ENCODE data around the gene VIPAS39.

VIPAS39 gene

GRCh38 chr14:77457522-77458248, at the start of gene VIPAS39, which contains the start of gene AHSA1:
VIPAS39 (minus strand) TSS chr14:77457601; CDS start chr14:77454102, 3,499 bp downstream.
AHSA1 (plus strand) TSS chr14:77458093; CDS start chr14:77458190, 97 bp downstream.
- peak; percentile 99 for DNase-seq (ENCODE audit: low read depth)

- no peak for DNase-seq (ENCODE audit: low read depth)
These were observed 47.6 kb upstream of the VIPAS39 start for GRCh38 chr14:77505031-77505430.

- DNase-seq (ENCODE audit: low read depth): no peak
These were observed 45.7 kb upstream of the VIPAS39 start for GRCh38 chr14:77503138-77503537.

- no peak for DNase-seq (ENCODE audit: low read depth)
These were observed 44.8 kb upstream of the VIPAS39 start for GRCh38 chr14:77502109-77502782.

GRCh38 chr14:77498984-77499527, 41.7 kb upstream of the VIPAS39 start:
- DNase-seq (ENCODE audit: low read depth): no peak

- DNase-seq (ENCODE audit: low read depth): no peak
These were observed 40.9 kb upstream of the VIPAS39 start, which contains the start of gene ISM2 for GRCh38 chr14:77498120-77498979. ISM2 (minus strand) TSS chr14:77498816; CDS start chr14:77498793, 23 bp downstream.

DNA sequence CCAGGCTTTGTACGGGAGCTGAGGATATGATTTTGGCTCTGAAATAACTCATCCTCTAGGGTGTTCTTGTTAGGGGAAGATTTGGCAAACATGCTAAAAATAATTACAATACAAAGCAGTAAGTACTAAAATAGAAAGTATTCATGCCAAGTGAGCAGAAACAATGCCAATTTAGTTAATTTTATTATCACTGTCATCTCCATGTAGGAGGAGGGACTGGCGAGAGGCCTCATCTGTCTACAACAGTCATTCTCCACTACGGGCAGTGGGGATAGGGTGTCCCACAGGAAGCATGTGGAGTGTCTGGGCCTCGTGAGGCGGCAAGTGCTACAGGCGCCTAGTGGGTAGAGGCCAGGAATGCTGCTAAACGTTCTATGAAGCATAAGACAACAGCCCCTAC, 37.9 kb upstream of the VIPAS39 start:
- DNase-seq (ENCODE audit: low read depth): no peak

- DNase-seq (ENCODE audit: low read depth): no peak
These were observed 33.7 kb upstream of the VIPAS39 start for GRCh38 chr14:77491056-77491455.

DNA sequence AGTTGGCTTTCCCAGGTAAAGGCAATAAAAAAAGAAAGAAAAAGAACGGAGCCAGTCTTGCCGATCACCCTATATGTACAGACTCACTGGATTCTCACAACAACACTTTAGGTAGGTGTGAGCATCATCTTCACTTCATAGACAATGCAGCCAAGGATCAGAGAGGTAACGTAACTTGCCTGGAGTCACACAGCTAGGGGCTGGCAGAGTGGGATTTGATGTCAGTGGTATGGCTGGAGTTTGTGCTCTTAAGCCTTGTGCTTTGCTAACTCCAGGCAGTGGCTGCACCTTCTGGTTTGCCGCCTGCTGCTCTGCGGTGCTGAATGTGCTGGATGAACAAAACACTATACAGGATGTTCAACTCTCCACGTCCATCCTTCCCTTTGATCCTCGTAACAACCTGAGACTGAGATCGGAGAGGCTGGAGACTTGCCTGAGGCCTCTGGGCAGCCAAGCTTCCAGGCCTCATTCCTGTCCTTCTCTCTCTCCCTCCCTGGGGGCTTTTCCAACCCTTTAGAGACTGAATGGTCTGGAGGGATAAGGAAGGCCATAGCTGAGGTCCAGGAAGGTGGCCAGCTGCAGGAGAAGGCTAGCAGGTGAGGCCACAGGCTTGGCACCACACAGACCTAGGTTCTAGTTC, 33.1 kb upstream of the VIPAS39 start:
- no peak for DNase-seq (ENCODE audit: low read depth)

DNA sequence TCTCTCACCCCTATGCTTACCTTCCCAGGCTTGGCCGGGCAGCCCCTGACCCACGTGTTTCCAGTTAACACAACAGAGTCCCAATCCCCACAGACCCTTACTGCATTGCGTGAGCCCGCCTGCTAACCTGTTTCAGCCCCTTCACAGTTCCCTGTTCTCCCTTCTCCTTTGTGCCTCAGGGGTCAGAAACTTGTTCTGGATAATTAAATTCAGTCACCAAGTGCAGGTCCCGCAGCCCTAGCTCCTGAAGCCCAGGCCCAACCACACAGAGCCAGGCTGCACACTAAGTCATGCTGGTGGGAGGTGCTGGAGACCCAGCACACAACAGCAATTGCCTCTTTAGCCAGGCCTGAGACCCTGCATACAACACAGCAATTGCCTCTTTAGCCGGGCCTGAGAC, 31.6 kb upstream of the VIPAS39 start:
- no peak for DNase-seq (ENCODE audit: low read depth)

GRCh38 chr14:77488558-77488957, 31.2 kb upstream of the VIPAS39 start:
- DNase-seq (ENCODE audit: low read depth): no peak

DNA sequence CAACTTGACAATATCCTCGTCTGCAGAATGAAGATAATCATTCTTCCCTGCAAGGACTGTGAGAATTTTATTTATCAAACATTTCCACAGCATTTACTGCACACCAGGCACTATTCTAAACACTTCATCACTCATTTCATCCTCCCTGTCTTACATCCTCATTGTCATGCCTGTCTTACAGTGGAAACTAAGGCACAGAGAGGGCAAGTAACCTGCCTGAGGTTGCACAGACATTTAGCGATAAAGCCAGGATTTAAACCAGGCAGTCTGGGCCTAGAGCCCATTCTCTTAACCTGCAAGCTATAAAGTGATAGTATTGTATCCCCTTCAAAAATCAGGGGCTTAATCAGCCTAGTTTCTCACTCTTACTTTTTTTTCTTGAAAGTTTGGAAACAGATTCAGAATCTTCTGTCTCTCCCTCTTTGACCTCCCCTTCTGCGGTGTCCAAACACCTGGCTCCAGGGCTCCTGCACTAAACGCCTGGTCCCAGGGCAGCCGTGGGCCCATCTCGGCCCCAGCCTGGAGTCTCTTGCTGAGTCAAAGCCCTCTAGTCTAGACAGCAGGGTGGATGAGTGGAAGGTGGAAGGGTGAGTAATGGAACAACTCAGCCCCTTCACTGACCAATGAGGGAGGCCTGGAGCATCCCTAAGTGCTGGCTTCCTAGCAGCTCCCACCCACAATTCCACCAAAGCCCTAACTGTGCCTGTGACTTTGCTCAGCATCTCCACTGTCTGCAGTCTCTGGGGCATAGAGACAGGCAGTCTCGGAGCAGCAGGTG, 28.7 kb upstream of the VIPAS39 start:
- DNase-seq (ENCODE audit: low read depth): peak; percentile 61

DNA sequence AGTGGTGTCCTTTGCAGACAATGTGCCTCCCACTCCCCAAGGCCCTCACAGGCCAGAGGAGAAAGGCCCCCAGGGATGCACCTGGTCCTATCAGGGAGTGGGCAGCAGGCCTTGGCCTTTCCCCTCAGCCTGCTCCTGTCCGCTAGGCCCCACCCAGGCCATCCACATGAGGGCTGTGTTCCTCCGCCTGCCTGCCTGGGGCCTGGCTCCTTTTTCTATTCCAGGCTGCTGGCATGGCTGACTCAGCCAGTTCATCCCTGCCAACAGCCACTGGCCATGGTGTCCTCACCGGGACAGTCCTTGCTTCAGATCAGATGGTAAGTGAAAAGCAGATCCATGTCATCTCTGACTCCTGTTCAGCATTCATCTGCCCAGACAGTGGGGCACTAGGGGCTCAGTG, 27.9 kb upstream of the VIPAS39 start:
- no peak for DNase-seq (ENCODE audit: low read depth)

DNA sequence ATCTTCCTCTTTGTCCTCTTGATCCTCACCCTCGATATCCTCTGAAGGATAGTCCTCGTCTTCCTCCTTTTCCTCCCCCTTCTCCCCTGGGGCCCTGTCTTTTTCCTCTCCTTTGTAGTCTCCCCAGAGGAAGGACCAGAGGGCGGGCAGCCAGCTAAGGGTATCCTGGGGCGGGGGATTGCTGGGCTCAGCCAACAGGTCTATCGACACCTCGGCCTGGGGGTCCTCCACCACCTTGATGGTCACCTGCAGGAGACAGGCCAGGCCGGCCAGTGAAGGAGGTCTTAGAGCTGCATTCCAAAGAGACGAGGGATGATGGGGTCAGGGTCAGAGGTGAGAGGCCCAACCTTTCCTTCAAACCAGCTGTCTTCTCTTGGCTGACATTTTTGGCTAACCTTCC, 25.0 kb upstream of the VIPAS39 start:
- DNase-seq (ENCODE audit: low read depth): no peak

DNA sequence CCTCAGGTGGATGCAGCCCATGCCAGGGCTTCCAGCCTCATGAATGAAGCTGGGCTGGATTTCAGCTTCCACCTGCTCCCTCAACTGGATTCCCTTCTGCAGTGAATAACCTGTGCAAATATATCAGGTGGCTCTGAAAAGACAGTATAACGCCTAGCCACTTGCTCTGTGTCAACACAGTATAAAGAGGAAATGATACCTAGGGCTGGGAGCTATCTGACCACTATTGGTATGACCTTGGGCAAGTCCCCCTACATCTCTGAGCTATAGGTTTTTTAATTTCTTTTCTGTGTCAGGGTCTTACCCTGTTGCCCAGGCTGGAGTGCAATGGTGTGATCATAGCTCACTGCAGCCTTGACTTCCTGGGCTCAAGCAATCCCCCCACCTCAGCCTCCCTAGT, 21.4 kb upstream of the VIPAS39 start:
- DNase-seq (ENCODE audit: low read depth): no peak

DNA sequence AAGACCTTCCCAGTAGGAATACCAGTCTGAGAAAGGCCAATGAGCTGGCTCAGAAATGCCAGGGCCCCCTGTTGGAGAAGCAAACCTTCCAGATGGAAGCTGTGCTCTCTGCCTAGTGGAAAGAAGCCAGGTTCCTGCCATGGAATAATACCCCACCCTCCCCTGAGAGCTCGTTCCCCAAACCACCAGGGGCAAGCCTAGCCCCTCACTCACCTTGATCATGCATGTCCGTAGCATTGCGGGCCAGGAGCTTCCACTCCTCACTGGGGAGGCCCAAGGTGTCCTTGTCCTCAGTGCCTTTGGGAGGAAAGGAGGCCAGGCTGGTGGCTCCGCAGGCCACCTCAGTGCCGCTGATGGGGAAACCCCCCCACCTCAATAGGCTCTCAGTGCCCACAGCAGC, 20.6 kb upstream of the VIPAS39 start:
- DNase-seq (ENCODE audit: low read depth): no peak

DNA sequence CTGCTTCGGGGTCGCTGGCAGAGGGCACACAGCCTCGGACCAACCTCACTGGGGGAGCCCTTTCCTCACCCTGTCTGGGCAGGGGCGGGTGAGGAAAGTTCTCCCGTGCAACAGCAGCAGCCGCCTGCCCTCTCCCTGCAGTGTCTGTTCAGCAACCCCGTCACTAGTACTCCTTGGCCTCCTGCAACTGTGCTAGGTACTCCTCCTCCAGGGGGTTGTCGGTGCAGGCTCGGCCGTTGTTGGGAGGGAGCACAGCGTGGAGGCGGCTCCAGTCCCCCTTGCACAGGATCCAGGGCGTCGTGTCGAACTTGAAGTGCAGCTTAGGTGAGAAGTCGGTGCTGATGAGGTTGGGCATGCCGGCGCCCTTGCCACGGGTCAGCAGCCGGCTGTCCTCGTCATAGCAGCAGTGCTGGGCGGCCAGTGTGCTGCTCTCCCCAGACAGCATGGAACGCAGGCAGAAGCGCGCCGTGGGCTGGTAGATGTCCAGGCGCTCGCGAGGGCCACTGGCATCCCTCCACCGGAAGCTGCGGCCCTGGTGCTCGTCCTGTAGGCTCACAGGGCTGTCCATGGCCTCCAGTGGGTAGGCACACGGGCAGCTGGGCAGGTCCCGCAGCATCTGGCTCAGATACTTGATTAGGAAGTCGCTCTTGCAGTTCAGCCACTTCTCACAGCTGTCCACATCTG, 18.2 kb upstream of the VIPAS39 start:
- no peak for DNase-seq (ENCODE audit: low read depth)

GRCh38 chr14:77474479-77475177, 17.2 kb upstream of the VIPAS39 start:
- no peak for DNase-seq (ENCODE audit: low read depth)

GRCh38 chr14:77473921-77474320, 16.5 kb upstream of the VIPAS39 start:
- DNase-seq (ENCODE audit: low read depth): no peak
